ENCODE measurements around the gene ADAM10.

Gene ADAM10

DNA sequence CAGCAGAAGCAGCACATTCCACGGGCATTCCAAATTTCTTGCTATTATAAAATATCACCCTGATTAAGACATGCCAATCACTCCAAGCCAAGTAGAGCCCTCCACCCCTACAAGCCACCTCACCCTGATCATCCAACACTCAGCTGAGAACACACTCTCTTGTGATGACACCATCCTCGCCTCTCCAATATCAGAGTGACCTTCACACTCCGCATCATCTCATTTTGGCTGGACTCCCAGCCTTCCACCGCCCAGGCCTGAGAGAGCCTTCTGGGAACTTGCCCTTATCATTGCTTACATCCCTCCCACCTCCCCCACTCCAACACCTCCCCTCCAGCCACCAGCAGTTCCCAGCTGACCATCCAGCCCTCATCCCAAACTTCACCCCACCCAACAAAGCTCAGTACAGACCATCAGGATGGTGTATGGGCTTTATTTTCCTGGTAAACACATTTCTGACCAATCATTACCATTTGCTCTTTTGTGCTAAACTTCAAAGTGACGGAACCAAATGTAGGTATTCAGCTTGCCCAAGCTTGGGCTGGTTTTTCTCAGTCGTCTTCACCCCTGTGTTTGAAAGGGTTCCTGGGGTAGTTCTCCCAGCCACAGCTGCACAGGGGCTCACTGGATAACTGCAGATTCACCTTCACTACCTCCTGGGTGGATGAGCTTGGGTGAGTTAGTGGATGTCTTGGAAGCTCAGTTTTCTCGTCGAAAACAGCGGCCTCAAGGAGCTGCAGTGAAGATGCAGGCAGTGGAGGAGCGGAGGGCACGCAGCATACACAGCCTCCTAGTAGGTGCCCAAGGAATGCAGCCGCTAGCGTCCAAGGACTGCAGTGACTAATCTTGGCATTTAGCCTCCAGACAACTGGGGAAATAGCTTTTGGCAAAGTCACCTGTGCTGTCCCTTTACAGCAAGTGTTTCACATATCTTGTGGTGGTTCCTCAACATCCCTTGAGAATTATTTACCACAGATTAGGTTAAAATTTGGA lies 202.6 kb downstream of the ADAM10 start:
- Histone ChIP-seq H3K36me3 (no peaks in the 10 kb centered on the region), H3K9me3 (no peaks in the 10 kb centered on the region), H3K4me3 (ENCODE audit: low read depth in 1 of 2, low read length in 1 of 2) (no peak overlapping the region), H3K4me1 (ENCODE audit: control insufficient read depth in 1 of 2, insufficient read depth in 1 of 2, low read depth in 1 of 2, low read length in 1 of 2) (peaks cover 13 to 16% of the 10 kb centered on the region in 2 experiments), H3K27ac (no peak overlapping the region), H3K27me3 (no peaks in the 10 kb centered on the region)
- TF ChIP-seq, protein P1, sequence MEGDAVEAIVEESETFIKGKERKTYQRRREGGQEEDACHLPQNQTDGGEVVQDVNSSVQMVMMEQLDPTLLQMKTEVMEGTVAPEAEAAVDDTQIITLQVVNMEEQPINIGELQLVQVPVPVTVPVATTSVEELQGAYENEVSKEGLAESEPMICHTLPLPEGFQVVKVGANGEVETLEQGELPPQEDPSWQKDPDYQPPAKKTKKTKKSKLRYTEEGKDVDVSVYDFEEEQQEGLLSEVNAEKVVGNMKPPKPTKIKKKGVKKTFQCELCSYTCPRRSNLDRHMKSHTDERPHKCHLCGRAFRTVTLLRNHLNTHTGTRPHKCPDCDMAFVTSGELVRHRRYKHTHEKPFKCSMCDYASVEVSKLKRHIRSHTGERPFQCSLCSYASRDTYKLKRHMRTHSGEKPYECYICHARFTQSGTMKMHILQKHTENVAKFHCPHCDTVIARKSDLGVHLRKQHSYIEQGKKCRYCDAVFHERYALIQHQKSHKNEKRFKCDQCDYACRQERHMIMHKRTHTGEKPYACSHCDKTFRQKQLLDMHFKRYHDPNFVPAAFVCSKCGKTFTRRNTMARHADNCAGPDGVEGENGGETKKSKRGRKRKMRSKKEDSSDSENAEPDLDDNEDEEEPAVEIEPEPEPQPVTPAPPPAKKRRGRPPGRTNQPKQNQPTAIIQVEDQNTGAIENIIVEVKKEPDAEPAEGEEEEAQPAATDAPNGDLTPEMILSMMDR (IDR thresholded peaks at IDR 0.05), result no peak

DNA sequence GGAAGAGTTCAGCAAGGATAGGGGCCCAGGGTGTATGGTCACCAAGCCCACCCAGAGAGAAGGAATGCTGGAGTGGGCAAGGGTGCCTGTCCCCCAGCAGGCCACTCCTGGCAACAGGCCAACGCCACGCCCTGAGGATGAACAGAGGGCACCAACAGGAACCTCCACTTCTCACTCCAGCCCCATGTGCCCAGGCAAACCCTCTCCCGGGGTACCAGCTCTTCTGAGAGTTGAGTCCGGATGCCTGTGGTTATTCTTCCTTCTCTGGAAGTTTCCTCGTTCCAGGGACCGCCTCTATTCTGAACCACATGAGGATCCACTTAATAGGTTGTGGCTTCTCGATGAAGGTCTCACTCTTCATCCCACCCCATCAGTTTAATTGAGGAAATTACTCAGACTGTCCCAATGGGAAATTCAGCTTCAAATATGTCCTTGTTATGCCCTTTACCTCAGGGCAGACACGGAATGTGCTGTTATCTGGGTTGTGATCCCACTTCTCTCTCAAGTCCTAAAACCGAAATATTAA lies 203.4 kb downstream of the ADAM10 start:
- H3K27me3 ChIP-seq, result no peaks in the 10 kb centered on the region
- peaks cover 5 to 8% of the 10 kb centered on the region in 2 experiments for H3K4me1 ChIP-seq (ENCODE audit: control insufficient read depth in 1 of 2, insufficient read depth in 1 of 2, low read depth in 1 of 2, low read length in 1 of 2)
- H3K36me3 ChIP-seq, result no peaks in the 10 kb centered on the region
- H3K27ac ChIP-seq, result no peak overlapping the region
- H3K4me3 ChIP-seq (ENCODE audit: low read depth in 1 of 2, low read length in 1 of 2), result no peak overlapping the region
- H3K9me3 ChIP-seq, result no peaks in the 10 kb centered on the region
- TF ChIP-seq, protein P1 (IDR thresholded peaks at IDR 0.05), result no peak

DNA sequence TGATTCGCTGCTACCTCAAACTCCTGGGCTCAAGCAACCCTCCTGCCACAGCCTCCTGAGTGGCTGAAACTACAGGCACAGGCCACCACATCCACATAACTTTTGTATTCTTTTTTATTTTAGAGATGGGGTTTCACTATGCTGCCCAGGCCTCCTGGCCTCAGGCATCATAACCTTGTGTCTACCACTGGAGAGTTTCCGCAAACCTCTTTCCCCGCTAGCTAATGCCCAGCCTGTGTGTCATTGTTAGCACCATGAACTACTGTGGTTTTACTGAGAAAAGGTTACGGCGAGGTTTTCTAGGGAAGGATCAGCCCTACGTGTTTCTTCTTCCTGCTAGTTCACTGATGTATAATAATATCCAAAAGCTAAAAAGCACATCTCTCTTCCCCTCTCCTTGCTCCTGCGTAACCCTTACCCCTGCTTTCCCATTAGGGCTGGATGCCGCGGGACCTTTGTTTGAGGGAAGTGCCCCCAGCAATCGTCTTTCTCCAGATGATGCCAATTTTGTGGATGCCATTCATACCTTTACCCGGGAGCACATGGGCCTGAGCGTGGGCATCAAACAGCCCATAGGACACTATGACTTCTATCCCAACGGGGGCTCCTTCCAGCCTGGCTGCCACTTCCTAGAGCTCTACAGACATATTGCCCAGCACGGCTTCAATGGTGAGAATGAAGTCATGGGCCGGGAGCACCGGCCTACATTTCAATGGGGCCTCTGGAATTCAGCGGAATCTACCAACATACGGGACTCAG lies 204.0 kb downstream of the ADAM10 start:
- TF ChIP-seq, protein P1 (IDR thresholded peaks at IDR 0.05), result no peak
- H3K9me3 ChIP-seq, result no peaks in the 10 kb centered on the region
- no peak overlapping the region for H3K4me3 ChIP-seq (ENCODE audit: low read depth in 1 of 2, low read length in 1 of 2)
- no peaks in the 10 kb centered on the region for H3K36me3 ChIP-seq
- H3K4me1 ChIP-seq (ENCODE audit: control insufficient read depth in 1 of 2, insufficient read depth in 1 of 2, low read depth in 1 of 2, low read length in 1 of 2), result peaks cover 5 to 6% of the 10 kb centered on the region in 2 experiments
- H3K27ac ChIP-seq, result no peak overlapping the region
- no peaks in the 10 kb centered on the region for H3K27me3 ChIP-seq

DNA sequence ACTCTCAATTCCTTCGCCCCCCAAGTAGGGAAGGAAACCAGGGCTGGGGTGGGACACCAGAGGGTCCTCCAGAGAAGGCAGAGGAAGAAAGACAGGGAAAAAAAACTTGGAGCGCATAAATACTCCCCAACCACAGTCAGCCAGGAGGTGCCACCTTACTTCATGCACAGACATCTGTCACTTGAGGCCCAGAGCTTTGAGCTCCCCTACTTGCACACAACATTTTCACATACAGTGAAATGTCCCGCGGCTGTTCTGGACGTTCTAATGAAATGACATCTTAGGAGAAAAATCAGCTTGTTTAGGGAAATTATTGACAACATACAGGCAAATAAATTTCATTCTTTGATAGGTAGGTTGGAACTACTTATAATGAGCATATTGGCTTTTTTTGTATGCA lies 204.8 kb downstream of the ADAM10 start:
- Histone ChIP-seq H3K36me3 (no peaks in the 10 kb centered on the region), H3K4me3 (ENCODE audit: low read depth in 1 of 2, low read length in 1 of 2) (no peak overlapping the region), H3K9me3 (no peaks in the 10 kb centered on the region), H3K4me1 (ENCODE audit: control insufficient read depth in 1 of 2, insufficient read depth in 1 of 2, low read depth in 1 of 2, low read length in 1 of 2) (peaks cover 5 to 6% of the 10 kb centered on the region in 2 experiments), H3K27ac (no peak overlapping the region), H3K27me3 (no peaks in the 10 kb centered on the region)
- TF ChIP-seq, protein P1 (IDR thresholded peaks at IDR 0.05), result no peak

DNA sequence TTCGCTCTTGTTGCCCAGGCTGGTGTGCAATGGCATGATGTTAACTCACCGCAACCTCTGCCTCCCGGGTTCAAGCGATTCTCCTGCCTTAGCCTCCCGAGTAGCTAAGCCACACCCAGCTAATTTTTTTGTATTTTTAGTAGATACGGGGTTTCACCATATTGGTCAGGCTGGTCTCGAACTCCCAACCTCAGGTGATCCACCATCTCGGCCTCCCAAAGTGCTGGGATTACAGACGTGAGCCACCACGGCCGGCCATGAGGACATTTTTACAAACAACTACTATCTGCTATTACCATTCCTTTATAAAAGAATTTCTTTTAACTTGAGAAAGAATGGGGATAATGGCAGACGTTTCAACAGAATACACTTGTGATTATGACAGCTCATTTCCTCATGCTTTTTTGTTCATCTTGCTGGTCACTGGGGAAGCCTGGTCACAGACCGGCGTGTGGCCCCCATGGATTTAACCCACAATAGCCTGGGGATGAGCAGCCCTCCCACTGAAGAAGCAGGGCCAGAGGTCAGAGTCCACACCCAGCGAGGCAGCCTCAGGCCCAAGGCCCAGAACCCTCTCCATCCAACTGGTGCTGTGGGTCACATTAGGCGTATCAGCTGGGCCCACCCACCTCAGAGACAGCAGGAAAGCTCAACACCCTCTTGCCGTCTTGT lies 205.7 kb downstream of the ADAM10 start:
- no peaks in the 10 kb centered on the region for H3K36me3 ChIP-seq
- no peak overlapping the region for H3K4me3 ChIP-seq (ENCODE audit: low read depth in 1 of 2, low read length in 1 of 2)
- no peak overlapping the region for H3K27ac ChIP-seq
- TF ChIP-seq, protein P1 (IDR thresholded peaks at IDR 0.05), result no peak
- peaks cover 5 to 6% of the 10 kb centered on the region in 2 experiments for H3K4me1 ChIP-seq (ENCODE audit: control insufficient read depth in 1 of 2, insufficient read depth in 1 of 2, low read depth in 1 of 2, low read length in 1 of 2)
- no peaks in the 10 kb centered on the region for H3K9me3 ChIP-seq
- H3K27me3 ChIP-seq, result no peaks in the 10 kb centered on the region

All from neutrophil (primary cell).